ENCODE data around the gene FNDC5. TPM values are rescaled to one million over a fixed set of nuclear protein-coding genes. Genes with fewer than 3 reads are reported as not detected.

The FNDC5 gene
- 10 to 100 TPM; 44.9 to 82.0 TPM for total RNA-seq
- 10 to 100 TPM; 64.5 to 76.9 TPM for polyA plus RNA-seq (ENCODE audit: insufficient read length in 2 of 2)
- long read RNA-seq, donor 1, partial matches to known transcripts, result 0 of 3 reads
- long read RNA-seq, donor 1, other reads (novel, unspliced or antisense), result 0 of 3 reads
- long read RNA-seq, donor 2, partial matches to known transcripts, result 5 of 6 reads
- long read RNA-seq, donor 2, other reads (novel, unspliced or antisense), result 0 of 6 reads
- long read RNA-seq, donor 3, partial matches to known transcripts, result 0 of 3 reads
- long read RNA-seq, donor 3, other reads (novel, unspliced or antisense), result 0 of 3 reads
- long read RNA-seq, donor 4, result 0 reads

DNA sequence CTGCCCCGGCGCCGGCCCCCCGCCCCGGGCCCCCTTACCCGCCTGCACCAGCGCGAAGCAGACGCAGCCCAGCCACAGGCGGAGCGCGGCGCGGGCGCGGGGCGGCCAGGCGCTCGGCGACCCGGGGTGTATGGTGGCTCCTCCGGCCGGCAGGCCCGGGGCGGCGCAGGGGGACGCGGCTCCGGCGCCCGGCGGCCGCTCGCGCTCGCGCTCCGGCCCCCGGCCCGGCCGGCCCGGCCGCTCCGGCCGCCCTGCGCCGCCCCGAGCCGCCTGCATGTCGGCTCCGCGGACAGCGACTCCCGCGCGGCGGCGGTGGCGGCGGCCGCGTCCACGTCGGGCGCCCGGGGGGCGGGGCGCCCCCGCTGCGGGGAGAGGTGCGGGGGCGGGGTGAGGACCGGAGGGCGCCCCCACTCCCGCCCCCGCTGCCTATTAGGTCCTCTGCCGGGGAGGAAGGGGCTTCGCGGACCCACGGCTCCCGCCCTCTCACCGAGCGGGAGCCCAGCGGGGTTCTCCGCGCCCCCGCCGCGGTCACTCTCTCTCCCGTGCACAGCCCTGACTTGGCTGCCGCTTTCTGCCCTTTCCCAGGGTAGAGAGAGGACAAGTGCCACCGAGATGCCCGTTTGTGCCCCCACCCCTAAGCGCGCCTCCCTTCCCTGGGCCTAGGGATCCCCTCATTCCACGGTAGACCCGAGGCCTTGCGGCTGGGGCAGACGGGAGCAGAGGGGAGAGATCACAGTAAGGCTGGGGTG, at the start of gene FNDC5:
FNDC5 (minus strand) TSS at position 298 of the 749 bp plus-strand sequence.
- WGBS (ENCODE audit: insufficient coverage), result under 1% methylated on average over 85 of the region's 99 CpGs
- peak within 1 kb of the TSS; percentile 57 for H3K27ac ChIP-seq (ENCODE audit: low read depth, low read length)
- H3K4me3 ChIP-seq (ENCODE audit: low read depth, low read length), result peak within 1 kb of the TSS; percentile 40
- peak in 2 of 6 donors; percentile 51 to 56 for DNase-seq (ENCODE audit: low read depth in 4 of 6, low spot score in 6 of 6)
- peaks cover 39% of the 10 kb centered on the region for H3K4me1 ChIP-seq (ENCODE audit: control insufficient read depth, insufficient read depth, low read length)
- H3K36me3 ChIP-seq (ENCODE audit: control insufficient read depth, insufficient read depth, low read length), result peaks cover 24% of the 10 kb centered on the region
- H3K9me3 ChIP-seq (ENCODE audit: control insufficient read depth, insufficient read depth, low read length), result no peaks in the 10 kb centered on the region
- no peaks in the 10 kb centered on the region for H3K27me3 ChIP-seq (ENCODE audit: control insufficient read depth, insufficient read depth, low read length)

DNA sequence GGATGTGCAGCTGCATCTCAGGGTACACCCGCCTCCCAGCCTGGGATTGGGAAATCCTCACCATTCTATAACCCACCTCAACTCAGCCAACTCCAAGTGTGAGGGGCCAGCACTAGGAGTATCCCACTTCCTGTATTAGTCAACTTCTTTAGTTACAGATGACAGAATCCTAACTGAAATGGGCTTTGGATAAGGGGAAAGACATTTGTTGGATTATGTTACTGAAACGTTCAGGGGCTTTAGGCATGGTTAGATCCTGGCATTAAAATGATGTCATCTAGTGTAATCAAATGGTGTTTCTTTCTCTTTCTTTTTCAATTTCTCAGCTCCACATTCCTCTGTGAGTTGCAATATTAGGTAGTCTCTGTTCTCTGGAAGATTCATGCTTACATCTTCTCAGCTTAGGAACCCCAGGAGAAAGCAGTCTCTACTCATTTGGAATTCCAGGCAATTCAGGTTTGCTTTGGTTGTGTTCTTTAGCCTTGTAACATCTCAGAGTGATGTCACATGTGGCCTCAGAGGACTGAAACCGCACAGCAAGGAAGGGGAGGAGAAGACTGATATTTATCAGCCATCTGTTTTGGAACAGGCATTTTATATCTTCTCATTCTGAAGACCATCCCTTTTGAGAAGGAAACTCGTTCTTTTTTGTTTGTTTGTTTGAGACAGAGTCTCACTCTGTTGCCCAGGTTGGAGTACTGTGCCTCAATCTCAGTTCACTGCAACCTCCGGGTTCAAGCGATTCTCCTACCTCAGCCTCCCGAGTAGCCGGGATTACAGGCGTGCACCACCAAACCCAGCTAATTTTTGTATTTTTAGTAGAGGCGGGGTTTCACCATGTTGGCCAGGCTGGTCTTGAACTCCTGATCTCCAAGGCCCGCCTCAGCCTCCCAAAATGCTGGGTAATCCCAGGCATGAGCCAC, 49.4 kb upstream of the FNDC5 start:
- WGBS (ENCODE audit: insufficient coverage), result 88% methylated on average over 5 of the region's 11 CpGs

DNA sequence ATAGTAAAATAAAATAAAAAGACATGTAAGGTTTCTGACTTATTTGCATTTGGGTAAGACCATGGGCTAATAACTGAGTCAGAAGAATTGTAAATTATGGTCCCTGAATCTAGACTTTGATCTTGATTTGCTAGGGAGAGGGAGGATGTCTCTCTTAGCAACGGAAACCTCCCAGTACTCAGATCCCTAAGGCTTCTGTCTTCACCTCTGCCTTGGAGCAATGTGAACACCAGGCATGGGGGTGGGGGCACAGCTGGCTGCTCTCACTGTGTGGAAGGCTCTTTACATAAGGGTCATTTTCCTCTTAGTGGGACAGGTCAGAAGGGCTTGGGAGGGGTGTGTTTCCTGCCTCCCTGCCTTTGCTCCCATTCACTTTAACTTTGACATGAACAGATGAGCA, 47.5 kb upstream of the FNDC5 start:
- no peaks in the 10 kb centered on the region for H3K36me3 ChIP-seq (ENCODE audit: control insufficient read depth, insufficient read depth, low read length)
- H3K4me1 ChIP-seq (ENCODE audit: control insufficient read depth, insufficient read depth, low read length), result peaks cover 3% of the 10 kb centered on the region
- H3K27me3 ChIP-seq (ENCODE audit: control insufficient read depth, insufficient read depth, low read length), result peaks cover 3% of the 10 kb centered on the region
- no CpG with 5 or more reads among the region's 1 CpG for WGBS (ENCODE audit: insufficient coverage)
- H3K9me3 ChIP-seq (ENCODE audit: control insufficient read depth, insufficient read depth, low read length), result no peaks in the 10 kb centered on the region
- DNase-seq (ENCODE audit: low read depth in 4 of 6, low spot score in 6 of 6), result no peak
- H3K4me3 ChIP-seq (ENCODE audit: low read depth, low read length), result no peak overlapping the region
- no peak overlapping the region for H3K27ac ChIP-seq (ENCODE audit: low read depth, low read length)

More for the DNA sequence above, 49.4 kb upstream of the FNDC5 start:
- no peaks in the 10 kb centered on the region for H3K9me3 ChIP-seq (ENCODE audit: control insufficient read depth, insufficient read depth, low read length)
- no peak overlapping the region for H3K4me3 ChIP-seq (ENCODE audit: low read depth, low read length)
- peaks cover 16% of the 10 kb centered on the region for H3K27me3 ChIP-seq (ENCODE audit: control insufficient read depth, insufficient read depth, low read length)
- H3K27ac ChIP-seq (ENCODE audit: low read depth, low read length), result no peak overlapping the region
- DNase-seq (ENCODE audit: low read depth in 4 of 6, low spot score in 6 of 6), result no peak
- H3K4me1 ChIP-seq (ENCODE audit: control insufficient read depth, insufficient read depth, low read length), result peaks cover 8% of the 10 kb centered on the region
- no peaks in the 10 kb centered on the region for H3K36me3 ChIP-seq (ENCODE audit: control insufficient read depth, insufficient read depth, low read length)

DNA sequence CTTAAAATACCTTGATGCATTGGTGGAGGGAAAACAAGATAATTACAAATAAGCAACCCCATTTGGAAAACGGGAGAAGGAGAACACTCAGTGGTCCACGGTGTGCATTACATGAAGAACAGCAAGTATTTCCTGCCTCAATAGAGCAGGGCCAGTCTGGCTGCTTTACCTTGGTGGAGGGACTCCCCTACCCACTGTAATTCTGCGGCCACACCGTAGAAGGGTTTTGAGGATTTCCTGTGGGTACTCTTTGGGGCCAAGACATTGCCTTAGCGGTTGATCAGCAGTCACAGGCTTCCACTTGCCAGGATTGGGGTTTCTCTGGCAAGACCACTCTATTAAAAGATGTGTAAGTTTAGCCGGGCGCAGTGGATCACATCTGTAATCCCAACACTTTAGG, 46.8 kb upstream of the FNDC5 start:
- Histone ChIP-seq H3K4me1 (ENCODE audit: control insufficient read depth, insufficient read depth, low read length) (peaks cover 3% of the 10 kb centered on the region), H3K4me3 (ENCODE audit: low read depth, low read length) (no peak overlapping the region), H3K36me3 (ENCODE audit: control insufficient read depth, insufficient read depth, low read length) (no peaks in the 10 kb centered on the region), H3K27ac (ENCODE audit: low read depth, low read length) (no peak overlapping the region), H3K9me3 (ENCODE audit: control insufficient read depth, insufficient read depth, low read length) (no peaks in the 10 kb centered on the region), H3K27me3 (ENCODE audit: control insufficient read depth, insufficient read depth, low read length) (peaks cover under 1% of the 10 kb centered on the region)
- WGBS (ENCODE audit: insufficient coverage), result 80% methylated on average over 4 of the region's 7 CpGs
- DNase-seq (ENCODE audit: low read depth in 4 of 6, low spot score in 6 of 6), result no peak

DNA sequence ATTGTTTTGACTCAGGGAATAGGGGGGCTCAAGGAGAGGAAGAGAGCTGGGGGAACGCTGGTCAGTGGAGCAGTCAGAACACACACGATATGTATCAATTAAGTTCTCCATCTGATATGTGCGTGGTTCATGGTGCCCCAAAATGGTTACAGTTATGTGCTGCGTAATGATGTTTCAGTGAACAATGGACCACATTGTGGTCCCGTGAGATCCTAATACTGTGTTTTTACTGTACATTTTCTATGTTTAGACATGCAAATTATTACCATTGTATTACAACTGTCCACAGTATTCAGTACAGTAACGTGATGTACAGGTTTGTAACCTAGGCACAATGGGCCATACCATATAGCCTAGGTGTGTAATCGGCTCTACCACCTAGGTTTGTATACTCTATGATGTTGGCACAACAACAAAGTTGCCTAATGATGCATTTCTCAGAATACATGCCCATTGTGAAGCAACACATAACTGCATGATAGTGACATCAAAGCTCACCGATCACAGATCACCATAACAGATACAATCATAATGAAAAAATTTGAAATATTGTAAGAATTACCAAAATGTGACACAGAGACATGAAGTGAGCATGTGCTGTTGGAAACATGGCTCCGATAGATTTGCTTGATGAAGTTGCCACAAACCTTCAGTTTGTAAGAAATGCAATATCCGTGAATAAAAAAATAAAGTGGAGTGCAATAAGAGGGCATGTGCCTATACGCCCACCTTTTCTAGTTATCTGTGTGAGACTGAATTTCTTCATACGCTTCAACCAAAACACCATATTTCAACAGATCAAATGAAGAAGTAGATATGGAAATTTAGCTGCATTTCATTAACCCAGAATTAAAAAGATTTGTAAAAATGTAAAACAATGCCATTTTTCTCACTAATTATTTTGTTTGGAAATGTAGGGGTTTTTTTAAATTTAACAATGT, 45.3 kb upstream of the FNDC5 start:
- WGBS (ENCODE audit: insufficient coverage), result 90% methylated on average over 3 of the region's 12 CpGs

DNA sequence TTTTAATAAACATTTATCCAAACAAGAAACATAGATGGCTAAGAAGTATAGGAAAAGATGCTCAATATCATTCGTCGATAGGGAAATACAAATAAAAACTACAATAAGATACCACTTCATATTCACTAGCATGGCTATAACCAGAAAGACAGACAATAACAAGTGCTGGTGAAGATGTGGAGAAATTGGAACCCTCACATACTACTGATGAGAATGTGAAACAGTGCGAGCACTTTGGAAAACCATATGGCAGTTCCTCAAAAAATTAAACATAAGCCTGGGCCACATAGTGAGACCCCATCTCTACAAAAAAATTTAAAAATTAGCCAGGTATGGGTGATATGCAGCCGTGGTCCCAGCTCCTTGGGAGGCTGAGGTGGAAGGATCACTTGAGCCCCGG, 39.6 kb upstream of the FNDC5 start:
- H3K4me3 ChIP-seq (ENCODE audit: low read depth, low read length), result no peak overlapping the region
- DNase-seq (ENCODE audit: low read depth in 4 of 6, low spot score in 6 of 6), result no peak
- H3K27ac ChIP-seq (ENCODE audit: low read depth, low read length), result no peak overlapping the region
- H3K36me3 ChIP-seq (ENCODE audit: control insufficient read depth, insufficient read depth, low read length), result no peaks in the 10 kb centered on the region
- H3K9me3 ChIP-seq (ENCODE audit: control insufficient read depth, insufficient read depth, low read length), result no peaks in the 10 kb centered on the region
- WGBS (ENCODE audit: insufficient coverage), result no CpG with 5 or more reads among the region's 5 CpGs
- no peaks in the 10 kb centered on the region for H3K27me3 ChIP-seq (ENCODE audit: control insufficient read depth, insufficient read depth, low read length)
- H3K4me1 ChIP-seq (ENCODE audit: control insufficient read depth, insufficient read depth, low read length), result no peaks in the 10 kb centered on the region

More for the DNA sequence above, 45.3 kb upstream of the FNDC5 start:
- Histone ChIP-seq H3K4me3 (ENCODE audit: low read depth, low read length) (no peak overlapping the region), H3K4me1 (ENCODE audit: control insufficient read depth, insufficient read depth, low read length) (peaks cover 3% of the 10 kb centered on the region), H3K9me3 (ENCODE audit: control insufficient read depth, insufficient read depth, low read length) (no peaks in the 10 kb centered on the region), H3K27ac (ENCODE audit: low read depth, low read length) (no peak overlapping the region), H3K36me3 (ENCODE audit: control insufficient read depth, insufficient read depth, low read length) (no peaks in the 10 kb centered on the region), H3K27me3 (ENCODE audit: control insufficient read depth, insufficient read depth, low read length) (no peaks in the 10 kb centered on the region)
- no peak for DNase-seq (ENCODE audit: low read depth in 4 of 6, low spot score in 6 of 6)

DNA sequence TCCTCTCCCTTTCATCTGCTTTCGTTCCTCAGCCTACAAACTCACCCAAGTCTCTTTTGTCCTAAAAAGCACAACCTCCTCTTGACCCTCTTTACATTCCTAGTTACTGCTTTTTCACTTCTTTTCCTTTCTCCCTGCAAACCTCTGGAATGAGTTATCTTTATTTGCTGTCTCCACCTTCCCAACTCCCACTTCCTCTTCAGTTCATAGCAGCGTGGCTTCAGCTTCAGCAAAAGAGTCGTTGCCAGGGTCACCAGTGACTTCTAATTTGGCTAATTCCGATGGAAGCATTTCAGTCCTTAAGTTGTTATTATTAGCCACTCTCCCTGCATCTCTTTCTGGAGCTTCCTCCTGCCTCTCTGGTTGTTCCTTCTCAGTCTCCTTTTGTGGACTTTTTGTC, 36.7 kb upstream of the FNDC5 start:
- Histone ChIP-seq H3K27ac (ENCODE audit: low read depth, low read length) (no peak overlapping the region), H3K4me1 (ENCODE audit: control insufficient read depth, insufficient read depth, low read length) (no peaks in the 10 kb centered on the region), H3K4me3 (ENCODE audit: low read depth, low read length) (no peak overlapping the region), H3K36me3 (ENCODE audit: control insufficient read depth, insufficient read depth, low read length) (no peaks in the 10 kb centered on the region), H3K27me3 (ENCODE audit: control insufficient read depth, insufficient read depth, low read length) (peaks cover 4% of the 10 kb centered on the region), H3K9me3 (ENCODE audit: control insufficient read depth, insufficient read depth, low read length) (no peaks in the 10 kb centered on the region)
- 26% methylated on average over 4 of the region's 4 CpGs for WGBS (ENCODE audit: insufficient coverage)
- DNase-seq (ENCODE audit: low read depth in 4 of 6, low spot score in 6 of 6), result no peak

DNA sequence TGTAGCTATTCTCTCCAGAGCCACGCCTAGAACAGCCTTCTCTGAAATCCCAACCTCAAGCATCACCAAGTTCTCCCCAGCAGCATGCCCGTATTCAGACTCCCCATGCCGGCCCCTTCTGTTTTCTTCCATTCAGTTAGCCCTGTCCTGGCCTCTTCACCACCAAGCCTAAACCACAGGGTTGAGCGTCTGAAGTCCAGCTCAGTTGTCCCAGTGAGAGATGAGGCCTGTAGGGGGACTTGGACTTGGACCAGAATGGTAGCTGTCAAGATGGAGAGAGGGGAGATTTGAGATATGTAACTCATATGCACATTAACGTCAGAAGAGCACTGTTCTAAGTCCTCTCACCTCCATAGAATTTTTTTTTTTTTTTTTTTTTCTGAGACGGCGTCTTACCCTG, 35.9 kb upstream of the FNDC5 start:
- H3K36me3 ChIP-seq (ENCODE audit: control insufficient read depth, insufficient read depth, low read length), result no peaks in the 10 kb centered on the region
- peaks cover 2% of the 10 kb centered on the region for H3K4me1 ChIP-seq (ENCODE audit: control insufficient read depth, insufficient read depth, low read length)
- 88% methylated on average over 3 of the region's 7 CpGs for WGBS (ENCODE audit: insufficient coverage)
- H3K9me3 ChIP-seq (ENCODE audit: control insufficient read depth, insufficient read depth, low read length), result no peaks in the 10 kb centered on the region
- H3K4me3 ChIP-seq (ENCODE audit: low read depth, low read length), result no peak overlapping the region
- no peak overlapping the region for H3K27ac ChIP-seq (ENCODE audit: low read depth, low read length)
- peaks cover 6% of the 10 kb centered on the region for H3K27me3 ChIP-seq (ENCODE audit: control insufficient read depth, insufficient read depth, low read length)
- no peak for DNase-seq (ENCODE audit: low read depth in 4 of 6, low spot score in 6 of 6)
